Measurements from ENCODE around the gene CEP162.

GRCh38 chr6:84119277-84119676 is 108.2 kb downstream of the CEP162 start:
- TF ChIP-seq CTCF (IDR thresholded peaks at IDR 0.05; ENCODE audit: low read length), result no peak
- TF ChIP-seq EZH2 (optimal IDR thresholded peaks at IDR 0.05; ENCODE audit: low read depth, low read length), result no peak
- no peak for TF ChIP-seq EZH2phosphoT487 (IDR thresholded peaks at IDR 0.05; ENCODE audit: low read length)

All from MM.1S (cell line).